Measurements from ENCODE around the gene NINJ2. TPM values are rescaled to one million over a fixed set of nuclear protein-coding genes. Genes with fewer than 3 reads are reported as not detected.
"Not testable (repeated sequence)": the region's sequence is repeated elsewhere in the genome, so short reads cannot be mapped to it uniquely, and the experiment has no call there.

NINJ2 gene
- total RNA-seq, 1 donor from 2014 or later, result 0.26 TPM

DNA sequence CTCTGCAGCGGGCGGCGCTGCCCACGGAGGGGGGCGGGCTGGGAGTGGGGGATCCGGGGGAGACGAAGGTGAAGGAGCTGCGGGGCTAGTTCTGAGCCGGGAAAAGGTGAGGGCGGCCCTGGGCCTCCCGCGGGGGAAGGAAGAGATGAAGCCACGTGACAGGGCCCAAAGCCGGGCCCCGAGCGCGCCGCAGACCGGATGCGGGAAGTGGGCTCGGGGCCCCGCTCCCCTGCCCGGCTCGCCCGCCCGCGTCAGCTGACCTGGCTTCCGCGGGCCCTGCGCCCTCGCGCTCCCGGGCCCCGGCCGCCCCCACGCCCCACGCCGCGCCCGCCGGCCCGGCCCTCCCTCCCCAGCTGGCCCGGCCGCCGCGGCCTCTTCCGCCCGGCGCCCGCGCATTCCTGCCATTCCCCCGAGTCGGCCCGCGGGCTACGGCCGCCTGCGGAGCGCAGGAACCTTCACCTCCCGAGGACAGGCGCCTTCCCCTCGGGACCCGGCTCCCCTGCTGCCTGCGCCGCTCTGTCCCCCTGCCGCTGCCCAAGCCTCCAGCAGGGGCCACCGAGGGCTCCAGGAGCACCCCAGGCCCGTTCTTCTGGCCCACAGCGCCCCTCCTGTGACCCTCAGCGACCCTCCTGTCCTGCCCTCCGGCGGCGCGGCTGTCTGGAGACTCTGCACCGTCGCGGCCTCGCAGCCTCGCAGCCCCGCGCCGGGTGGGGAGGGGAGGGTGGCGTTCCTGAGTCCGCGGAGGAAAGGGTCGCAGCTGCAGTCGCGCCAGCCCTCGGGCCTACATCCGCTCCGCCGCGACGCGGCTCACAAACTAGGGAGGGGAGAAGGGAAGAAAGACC is 20.4 kb downstream of the NINJ2 start:
- FAIRE-seq (no peak), DNase-seq (ENCODE audit: low read depth) (no peak)
- TF ChIP-seq, protein P1, sequence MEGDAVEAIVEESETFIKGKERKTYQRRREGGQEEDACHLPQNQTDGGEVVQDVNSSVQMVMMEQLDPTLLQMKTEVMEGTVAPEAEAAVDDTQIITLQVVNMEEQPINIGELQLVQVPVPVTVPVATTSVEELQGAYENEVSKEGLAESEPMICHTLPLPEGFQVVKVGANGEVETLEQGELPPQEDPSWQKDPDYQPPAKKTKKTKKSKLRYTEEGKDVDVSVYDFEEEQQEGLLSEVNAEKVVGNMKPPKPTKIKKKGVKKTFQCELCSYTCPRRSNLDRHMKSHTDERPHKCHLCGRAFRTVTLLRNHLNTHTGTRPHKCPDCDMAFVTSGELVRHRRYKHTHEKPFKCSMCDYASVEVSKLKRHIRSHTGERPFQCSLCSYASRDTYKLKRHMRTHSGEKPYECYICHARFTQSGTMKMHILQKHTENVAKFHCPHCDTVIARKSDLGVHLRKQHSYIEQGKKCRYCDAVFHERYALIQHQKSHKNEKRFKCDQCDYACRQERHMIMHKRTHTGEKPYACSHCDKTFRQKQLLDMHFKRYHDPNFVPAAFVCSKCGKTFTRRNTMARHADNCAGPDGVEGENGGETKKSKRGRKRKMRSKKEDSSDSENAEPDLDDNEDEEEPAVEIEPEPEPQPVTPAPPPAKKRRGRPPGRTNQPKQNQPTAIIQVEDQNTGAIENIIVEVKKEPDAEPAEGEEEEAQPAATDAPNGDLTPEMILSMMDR (IDR thresholded peaks at IDR 0.05; ENCODE audit: insufficient read depth, low read length, severe bottlenecking), result peak; percentile 45
- Histone ChIP-seq H3K4me3 (ENCODE audit: low read depth, low read length) (peak overlapping the region; percentile 54), H3K36me3 (ENCODE audit: control insufficient read depth, insufficient read depth, low read length) (no peaks in the 10 kb centered on the region), H3K27me3 (ENCODE audit: control insufficient read depth, insufficient read depth, low read length) (no peaks in the 10 kb centered on the region)

DNA sequence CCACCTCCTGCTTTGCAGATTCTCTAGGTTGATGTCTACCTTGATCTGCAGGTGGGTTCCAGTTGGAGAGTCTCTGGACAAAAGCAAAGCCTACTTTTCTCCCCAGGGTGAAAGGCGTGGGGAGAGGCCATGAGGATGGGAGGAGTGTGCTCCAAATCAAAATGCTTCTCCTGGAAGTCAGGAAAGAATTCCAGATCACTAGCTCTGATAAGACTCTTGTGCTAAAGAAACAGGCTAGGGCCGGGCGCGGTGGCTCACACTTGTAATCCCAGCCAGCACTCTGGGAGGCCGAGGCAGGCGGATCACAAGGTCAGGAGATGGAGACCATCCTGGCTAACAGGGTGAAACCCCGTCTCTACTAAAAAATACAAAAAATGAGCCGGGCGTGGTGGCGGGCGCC is 21.9 kb downstream of the NINJ2 start:
- not testable (repeated sequence) for H3K36me3 ChIP-seq (ENCODE audit: control insufficient read depth, insufficient read depth, low read length); H3K4me3 ChIP-seq (ENCODE audit: low read depth, low read length); H3K27me3 ChIP-seq (ENCODE audit: control insufficient read depth, insufficient read depth, low read length); DNase-seq (ENCODE audit: low read depth); FAIRE-seq

DNA sequence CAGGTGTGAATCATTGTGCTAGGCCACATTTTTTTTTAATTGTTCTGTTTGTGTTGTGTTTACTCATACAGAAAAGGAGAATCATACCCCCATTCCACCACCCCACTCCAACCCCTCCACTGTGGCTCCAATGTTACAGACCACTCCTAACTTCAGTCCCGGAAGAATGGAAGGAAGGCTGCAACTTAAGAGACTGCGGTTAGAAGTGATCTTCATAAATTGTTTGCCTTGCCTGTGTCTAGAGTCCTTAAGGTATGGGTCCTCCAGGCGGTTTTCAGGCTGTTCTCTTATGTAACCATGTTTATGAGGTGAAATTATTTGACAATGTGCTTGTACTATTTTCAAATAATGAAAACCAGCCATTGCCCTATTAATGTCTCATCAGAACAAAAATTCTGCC is 22.5 kb downstream of the NINJ2 start:
- H3K27me3 ChIP-seq (ENCODE audit: control insufficient read depth, insufficient read depth, low read length), result no peaks in the 10 kb centered on the region
- H3K36me3 ChIP-seq (ENCODE audit: control insufficient read depth, insufficient read depth, low read length), result no peaks in the 10 kb centered on the region
- DNase-seq (ENCODE audit: low read depth) (peak; percentile 24), FAIRE-seq (no peak)
- H3K4me3 ChIP-seq (ENCODE audit: low read depth, low read length), result no peak overlapping the region
- TF ChIP-seq, protein P1 (IDR thresholded peaks at IDR 0.05; ENCODE audit: insufficient read depth, low read length, severe bottlenecking), result no peak

DNA sequence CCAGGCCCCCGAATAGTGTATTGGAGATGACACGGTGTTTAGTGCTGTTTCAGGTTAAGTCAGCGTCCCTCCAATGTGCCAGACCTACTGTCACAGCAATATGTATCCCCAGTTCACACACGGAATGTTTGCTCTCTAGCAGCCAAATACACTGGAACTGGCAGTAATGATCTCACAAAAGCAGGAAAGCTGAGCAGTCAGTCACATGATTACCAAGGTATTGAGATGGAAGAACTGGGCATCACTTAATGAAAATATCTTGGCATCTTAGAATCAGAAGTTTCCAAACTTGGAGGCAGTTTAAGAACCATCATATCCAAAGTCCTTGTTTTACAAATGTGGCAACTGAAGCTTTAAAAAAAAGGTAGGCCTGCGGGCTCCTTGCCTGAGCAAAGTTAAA is 23.3 kb downstream of the NINJ2 start:
- Histone ChIP-seq H3K4me3 (ENCODE audit: low read depth, low read length) (no peak overlapping the region), H3K36me3 (ENCODE audit: control insufficient read depth, insufficient read depth, low read length) (no peaks in the 10 kb centered on the region), H3K27me3 (ENCODE audit: control insufficient read depth, insufficient read depth, low read length) (no peaks in the 10 kb centered on the region)
- FAIRE-seq (no peak), DNase-seq (ENCODE audit: low read depth) (no peak)
- TF ChIP-seq, protein P1 (IDR thresholded peaks at IDR 0.05; ENCODE audit: insufficient read depth, low read length, severe bottlenecking), result no peak

DNA sequence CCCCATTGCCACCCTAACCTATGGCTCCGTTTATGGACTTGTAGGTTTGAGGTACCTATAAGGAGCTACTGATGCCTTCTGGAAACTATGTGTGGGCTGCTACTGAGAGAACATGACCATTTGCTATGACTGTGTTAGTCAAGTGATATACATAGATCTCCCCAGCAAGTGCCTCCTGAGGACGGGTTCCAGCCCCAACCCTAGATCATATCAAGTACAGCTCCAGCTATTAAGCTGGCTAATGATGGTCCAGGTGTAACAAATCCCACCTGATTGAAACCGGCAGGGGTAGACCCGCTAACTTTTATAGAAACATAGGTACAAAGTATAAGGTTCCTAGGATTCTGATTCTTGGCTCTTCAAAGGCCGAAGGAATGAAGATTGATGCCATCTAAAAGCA is 23.7 kb downstream of the NINJ2 start:
- Histone ChIP-seq H3K36me3 (ENCODE audit: control insufficient read depth, insufficient read depth, low read length) (no peaks in the 10 kb centered on the region), H3K4me3 (ENCODE audit: low read depth, low read length) (no peak overlapping the region), H3K27me3 (ENCODE audit: control insufficient read depth, insufficient read depth, low read length) (no peaks in the 10 kb centered on the region)
- FAIRE-seq, result no peak
- DNase-seq (ENCODE audit: low read depth), result no peak
- TF ChIP-seq, protein P1 (IDR thresholded peaks at IDR 0.05; ENCODE audit: insufficient read depth, low read length, severe bottlenecking), result no peak

DNA sequence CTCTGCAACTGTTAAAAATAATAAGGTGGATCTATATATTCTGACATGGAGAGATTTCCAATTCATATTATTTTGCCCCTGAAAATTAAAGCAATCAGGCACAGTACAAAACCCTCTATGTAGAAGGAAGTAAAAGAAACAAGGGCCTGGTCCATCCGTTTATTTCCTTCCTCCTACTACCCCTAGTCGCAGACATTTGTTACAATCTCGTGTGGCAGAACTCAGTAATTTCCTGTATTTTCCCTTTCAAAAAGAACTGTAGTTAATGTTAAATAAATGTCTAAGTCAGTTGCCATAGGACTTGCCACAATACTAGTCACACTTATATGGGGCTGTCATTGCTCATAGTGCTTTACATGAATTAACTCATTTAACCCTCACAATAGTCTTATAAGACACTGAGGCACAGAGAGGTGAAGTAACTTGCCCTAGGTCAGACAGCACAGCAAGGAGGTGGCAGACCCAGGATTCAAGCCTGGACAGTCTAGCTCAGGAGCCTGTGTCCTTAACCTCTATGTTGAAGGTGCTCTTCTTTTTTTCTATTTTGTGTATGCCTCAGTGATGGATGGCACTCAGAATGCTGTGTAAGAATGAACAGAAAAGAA is 24.2 kb downstream of the NINJ2 start:
- H3K27me3 ChIP-seq (ENCODE audit: control insufficient read depth, insufficient read depth, low read length), result no peaks in the 10 kb centered on the region
- no peak overlapping the region for H3K4me3 ChIP-seq (ENCODE audit: low read depth, low read length)
- FAIRE-seq (no peak), DNase-seq (ENCODE audit: low read depth) (no peak)
- H3K36me3 ChIP-seq (ENCODE audit: control insufficient read depth, insufficient read depth, low read length), result no peaks in the 10 kb centered on the region
- TF ChIP-seq, protein P1 (IDR thresholded peaks at IDR 0.05; ENCODE audit: insufficient read depth, low read length, severe bottlenecking), result no peak

All from bronchial epithelial cell (primary cell).